Fibroblast of skin of right quadriceps (primary cell): ENCODE results near the gene FBLN7.
"Not testable (repeated sequence)": the region's sequence is repeated elsewhere in the genome, so short reads cannot be mapped to it uniquely, and the experiment has no call there.

Experiments used
- DNase-seq: peaks from one replicate; pipeline ENCODE4 v3.0.0-alpha.2; 2013

FBLN7 gene

DNA sequence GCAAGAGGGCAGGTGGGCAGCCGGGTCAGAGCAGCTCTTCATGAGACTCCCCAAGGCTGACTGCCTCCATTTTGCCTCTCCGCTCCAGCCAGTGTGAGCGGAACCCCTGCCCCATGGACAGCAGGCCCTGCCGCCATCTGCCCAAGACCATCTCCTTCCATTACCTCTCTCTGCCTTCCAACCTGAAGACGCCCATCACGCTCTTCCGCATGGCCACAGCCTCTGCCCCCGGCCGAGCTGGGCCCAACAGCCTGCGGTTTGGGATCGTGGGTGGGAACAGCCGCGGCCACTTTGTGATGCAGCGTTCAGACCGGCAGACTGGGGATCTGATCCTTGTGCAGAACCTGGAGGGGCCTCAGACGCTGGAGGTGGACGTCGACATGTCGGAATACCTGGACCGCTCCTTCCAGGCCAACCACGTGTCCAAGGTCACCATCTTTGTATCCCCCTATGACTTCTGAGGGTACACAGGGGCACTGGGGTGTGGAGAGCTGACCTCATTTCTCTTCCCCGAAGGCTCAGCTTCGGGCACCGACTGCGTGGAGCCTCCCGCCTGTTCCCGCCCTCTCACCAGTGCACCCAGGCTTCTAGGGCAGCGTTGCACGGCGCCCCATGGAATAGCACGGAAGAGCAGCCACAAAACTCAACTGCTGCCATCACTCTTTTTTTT lies 49.0 kb downstream of the FBLN7 start:
- DNase-seq = no peak

DNA sequence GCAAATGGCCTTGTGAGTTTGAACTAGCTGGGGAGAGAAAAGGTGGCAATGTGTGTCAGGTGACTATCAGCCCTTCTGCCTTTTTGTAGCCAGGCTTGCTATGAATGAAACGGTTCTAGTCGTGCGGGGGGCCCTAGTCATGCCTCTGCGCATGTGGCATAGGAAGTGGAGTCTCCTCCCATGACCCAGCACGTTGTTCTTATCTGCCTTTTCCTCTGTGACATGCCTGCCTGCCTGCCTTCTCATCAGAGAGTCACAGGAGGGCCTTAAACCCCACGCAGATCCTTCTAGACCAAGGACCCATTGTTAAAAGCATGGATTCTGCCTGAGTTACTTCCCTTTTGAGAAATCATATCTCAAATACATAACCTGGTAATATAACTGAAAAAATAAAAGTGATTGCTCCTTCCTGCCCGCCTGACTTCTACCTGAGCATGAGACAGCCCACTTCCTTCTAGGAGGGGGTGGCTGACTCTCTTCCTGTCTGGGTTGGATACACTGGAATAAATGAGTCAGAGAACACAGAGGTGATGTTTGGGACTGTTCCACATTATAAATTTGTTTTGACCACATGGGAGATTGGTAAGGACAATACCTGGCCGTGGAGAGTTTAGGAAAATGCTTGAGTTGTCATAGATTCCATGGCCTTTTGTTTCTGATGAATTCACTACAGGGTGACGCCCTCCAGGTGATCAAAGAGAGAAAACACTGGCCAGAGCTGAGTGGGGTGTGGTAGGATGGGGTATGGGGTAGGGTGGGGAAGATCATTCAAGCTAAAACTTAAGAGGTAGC lies 49.8 kb downstream of the FBLN7 start:
- DNase-seq = no peak

DNA sequence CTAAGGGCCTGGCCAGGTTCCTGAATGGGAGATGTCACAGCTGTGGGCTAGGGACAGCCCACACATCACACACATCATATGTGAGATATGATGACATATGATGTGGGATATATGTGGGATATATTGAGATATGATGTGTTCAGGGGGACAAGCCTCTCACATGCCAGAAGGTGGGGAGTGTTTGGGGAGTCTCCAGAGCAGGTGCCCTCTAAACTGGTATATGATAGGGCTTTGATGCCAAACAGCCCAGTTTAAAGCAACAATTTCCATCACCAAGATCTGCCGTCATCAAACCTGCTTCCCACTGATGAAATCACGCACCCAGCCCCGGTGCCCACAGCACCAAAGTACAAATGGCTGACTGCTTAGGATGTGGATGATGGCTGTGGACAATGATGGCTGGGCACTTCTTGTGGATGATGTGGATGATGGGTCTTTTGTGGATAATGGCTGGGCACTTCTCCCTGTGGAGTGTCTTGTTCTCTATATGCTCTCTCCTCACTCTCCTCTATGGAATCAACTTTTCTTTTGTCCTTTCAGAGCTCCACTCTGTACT lies 50.9 kb downstream of the FBLN7 start:
- no peak for DNase-seq

DNA sequence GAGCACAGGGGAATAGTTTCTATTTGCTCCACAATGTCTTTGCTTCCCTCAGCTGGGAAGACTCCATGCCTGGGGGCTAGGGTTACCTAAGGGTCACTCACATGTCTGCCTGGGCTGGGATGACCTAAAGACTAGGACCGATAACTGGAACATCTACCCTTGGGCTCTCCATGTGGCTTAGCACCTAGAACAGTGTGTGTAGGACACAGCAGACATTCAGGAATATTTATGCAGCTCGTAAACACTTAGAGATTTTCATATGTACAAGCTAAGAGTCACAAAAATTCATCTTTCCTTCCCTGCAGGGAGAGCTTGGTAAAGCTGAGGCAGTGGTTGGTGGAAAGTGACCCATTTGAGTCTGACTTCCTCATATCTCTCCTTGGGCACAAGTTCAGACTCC lies 55.8 kb downstream of the FBLN7 start:
- no peak for DNase-seq

DNA sequence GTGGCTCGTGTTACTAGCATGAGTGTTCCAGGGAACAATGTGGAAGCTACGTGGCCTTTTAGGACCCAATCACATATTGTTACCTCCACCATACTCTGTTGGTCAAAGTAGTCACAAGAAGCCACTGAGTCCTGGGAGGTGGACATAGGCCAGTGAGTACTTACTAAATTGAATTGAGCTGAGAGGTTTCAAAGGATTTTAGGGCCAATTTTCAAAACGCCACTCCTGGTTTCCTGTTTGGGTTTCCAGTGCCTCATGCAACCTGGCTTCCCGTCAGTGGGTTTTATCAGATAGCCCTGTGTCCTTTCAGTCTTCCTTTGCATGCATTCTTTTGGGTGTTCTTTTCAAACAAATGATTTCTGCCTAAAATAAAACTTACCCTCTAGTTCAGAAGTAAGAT lies 56.3 kb downstream of the FBLN7 start:
- DNase-seq = no peak

DNA sequence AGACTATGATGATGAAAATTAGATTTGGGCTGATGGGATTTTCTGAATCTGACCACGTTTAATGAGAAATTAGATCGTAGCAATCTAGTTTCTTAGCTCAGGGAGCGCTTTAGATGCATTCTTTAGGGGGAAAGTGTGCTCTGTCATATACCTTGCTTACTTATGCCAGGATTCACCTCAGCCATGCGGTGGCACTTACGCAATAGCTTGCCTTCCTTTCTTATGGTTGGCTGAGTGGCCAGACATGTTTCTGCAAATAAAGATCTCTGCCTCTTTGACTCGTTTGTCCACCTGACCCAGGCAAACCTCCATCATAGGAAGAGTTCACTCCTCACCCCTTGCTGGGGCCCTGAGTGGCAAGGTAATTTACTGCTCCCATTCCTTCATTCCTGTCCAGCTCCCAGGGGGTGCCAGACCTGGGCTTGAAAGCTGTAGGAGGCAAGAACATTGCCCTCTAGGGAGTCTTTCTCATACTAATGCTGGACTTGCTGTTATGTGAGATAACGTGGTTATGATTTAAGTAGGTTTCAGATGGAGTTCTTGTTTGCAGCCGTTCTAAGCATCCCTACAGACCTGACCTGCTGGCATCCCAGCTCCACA lies 57.1 kb downstream of the FBLN7 start:
- DNase-seq = no peak

DNA sequence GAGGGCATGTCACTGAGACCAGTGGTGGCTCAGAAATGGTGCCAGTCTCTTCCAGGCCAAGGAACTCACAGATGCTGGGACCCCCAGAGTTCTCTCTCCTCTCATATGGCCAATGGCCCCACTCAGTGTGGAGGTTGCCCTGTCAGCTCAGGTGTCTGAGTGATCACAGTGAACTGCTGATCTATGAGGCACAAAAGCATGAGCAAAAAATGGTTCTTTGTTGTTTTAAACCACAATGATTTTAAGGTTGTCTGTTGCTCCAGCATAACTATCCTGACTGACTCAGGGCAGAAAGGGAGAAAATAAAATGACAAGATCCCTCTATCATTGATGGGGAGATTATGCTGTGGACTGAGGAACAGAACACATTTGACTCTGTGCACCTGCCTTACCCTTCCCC lies 57.8 kb downstream of the FBLN7 start:
- no peak for DNase-seq

DNA sequence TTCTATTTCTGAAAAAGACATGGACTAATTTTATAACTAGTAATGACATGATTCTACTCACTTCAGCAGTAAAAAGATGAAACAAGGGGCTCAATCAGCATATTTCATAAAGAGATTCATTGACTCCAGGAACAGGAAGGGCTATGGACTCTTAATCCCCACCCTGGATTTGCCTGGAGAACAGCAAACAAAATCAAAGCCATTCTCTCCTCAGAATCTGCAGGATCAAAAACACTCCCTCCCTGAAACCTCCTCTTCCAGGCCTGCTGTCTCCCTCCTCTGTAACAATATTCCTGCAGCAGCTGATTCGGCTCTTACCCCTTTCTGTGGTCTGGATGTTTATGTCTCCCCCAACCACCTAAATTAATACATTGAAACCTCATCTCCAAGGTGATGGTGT lies 59.7 kb downstream of the FBLN7 start:
- DNase-seq = no peak

DNA sequence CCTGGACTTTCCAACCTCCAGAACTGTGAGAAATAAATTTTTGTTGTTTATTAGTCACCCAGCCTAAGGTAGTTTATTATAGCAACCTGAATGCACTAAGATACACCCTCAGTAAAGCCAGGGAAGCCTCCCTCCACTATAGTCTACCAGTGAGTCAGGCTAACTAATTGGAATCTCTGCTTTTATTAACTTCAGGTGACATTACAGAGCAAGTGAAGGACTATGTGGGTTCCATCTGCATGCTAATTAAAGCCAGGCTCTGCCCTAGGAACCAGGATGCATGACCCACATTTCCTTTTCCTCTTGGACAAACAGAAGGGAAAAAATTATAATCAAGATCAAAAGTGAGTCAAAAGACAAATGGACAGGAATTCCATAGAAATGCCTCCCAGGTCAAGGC lies 60.6 kb downstream of the FBLN7 start:
- no peak for DNase-seq

DNA sequence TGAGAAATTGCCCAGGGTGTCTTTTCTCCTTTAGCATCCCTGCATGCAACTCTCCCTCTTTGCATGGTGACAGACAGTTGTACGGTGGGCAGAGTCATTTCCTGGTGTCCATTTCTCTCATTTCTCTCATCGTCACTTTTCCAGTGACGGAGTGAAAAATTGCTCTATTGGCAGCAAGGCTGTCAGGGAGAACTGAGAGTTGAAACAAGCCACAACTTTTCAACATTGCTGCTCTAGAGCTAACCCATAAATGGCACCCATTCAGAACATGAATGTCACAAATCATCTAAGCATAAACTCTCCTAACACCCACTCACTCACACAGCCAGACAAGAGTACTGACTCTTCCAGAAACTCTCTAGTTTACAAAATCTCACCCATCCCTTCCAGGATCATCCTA lies 61.0 kb downstream of the FBLN7 start:
- DNase-seq = no peak

DNA sequence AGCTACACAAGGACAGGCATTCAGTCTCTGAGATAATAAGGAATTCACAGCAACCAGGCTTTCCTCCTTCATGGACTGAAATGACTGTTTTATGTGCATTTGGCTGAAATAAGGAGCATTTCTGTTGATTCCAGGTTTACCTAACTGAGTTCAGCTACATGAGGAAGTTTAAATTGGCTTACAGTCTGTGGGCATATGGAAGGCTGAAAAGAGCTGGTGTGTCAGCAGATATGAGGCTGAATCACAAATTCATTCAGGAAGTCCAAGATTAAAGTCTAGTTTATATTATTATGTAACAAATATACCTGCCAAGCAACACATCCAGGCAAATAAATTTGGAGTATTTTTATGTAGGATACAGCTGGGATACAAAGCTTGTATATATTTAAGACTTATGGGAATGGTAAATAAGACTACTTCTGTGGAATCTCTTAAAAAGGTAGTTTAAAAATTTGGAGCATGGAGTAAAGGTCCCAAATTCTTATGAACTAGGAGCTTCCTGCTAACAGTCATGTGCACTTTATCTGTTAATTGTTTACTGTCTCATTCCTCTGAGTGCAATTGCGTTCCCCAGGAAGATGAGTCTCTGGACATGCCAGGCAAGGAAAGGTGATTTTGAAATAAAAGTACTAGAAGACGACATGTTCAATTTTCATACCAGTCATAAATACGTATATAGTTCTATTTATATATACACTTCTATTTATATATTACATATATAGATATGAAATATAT lies 63.7 kb downstream of the FBLN7 start:
- no peak for DNase-seq

DNA sequence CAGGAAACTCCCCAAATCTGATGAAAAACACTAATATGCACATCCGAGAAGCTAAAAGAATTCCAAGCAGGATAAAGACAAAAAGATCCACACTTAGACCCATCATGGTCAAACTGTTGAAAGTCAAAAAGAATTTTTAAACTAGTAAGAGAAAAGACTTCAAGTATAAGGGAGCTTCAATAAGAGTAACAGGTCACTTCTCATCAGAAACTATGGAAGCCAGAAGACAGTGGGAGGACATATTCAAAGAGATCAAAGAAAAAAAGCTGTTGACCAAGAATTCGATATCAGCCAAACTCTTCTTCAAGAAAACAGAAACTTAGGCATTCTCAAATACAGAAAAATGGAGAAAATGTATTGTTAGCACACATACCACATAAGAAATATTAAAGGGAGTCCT lies 66.2 kb downstream of the FBLN7 start:
- peak; percentile 3 for DNase-seq

DNA sequence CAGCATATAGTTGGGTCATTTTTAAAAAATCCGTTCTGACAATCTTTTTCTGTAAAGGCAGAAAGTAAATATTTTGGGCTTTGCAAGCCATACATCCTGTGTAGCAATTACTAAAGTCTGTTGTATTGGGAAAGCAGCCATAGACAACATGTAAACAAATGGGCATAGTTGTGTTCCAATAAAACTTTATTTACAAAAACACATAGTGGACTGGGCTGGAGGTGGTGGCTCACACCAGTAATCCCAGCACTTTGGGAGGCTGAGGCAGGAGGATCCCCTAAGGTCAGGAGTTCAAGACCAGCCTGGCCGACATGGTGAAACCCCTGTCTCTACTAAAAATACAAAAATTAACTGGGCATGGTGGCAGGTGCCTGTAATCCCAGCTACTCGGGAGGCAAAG lies 69.7 kb downstream of the FBLN7 start:
- DNase-seq = not testable (repeated sequence)

DNA sequence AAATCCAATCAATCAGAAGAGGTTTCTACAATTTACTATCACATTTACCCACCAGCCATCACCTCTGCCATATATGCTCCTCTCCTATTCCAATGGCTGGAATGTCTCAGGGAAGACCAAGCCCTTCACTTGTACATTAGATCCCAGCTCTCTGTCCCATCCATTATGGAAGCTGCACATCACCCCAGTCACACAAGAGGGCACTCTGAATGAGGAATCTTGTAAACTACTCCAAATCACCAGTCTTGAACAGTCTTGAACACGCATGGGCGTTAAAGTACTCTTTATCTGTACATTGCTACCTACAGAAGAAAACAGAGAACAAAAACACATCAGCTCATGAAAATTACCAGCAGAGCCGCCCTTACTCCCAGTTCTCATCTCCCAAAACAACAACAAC lies 78.0 kb downstream of the FBLN7 start:
- DNase-seq = peak; percentile 23

DNA sequence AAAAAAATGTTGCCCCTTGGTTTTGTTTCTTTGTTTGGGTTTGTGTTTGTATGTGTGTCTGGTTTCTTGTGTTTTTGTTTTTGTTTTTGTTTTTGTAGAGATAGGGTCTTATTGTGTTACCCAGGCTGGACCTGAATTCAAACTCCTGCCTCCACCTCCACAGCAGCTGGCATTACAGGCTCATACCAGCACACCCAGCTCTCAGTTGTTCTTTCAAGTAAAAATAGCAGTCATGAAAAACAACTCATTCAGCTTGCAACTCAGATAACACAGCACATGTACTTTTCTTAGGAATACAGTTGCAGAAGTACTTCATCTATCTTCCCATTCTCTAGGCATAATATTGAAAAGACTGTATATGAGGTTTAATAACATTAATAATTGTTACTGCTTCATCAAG lies 79.7 kb downstream of the FBLN7 start:
- DNase-seq = no peak

DNA sequence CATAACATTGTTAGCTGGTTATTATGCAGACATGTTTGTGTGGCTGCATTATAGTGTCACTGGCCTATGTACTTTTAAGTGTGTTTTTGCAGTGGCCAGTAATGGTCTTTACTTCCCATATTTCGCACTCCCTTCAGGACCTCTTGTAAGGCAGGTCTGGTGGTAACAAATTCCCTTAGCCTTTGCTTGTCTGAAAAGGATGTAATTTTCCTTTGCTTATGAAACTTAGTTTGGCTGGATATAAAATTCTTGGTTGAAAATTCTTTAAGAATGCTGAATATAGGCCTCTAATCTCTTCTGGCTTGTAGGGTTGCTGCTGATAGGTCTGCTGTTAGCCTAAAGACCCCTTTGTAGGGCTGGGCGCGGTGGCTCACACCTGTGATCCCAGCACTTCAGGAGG lies 82.0 kb downstream of the FBLN7 start:
- no peak for DNase-seq

DNA sequence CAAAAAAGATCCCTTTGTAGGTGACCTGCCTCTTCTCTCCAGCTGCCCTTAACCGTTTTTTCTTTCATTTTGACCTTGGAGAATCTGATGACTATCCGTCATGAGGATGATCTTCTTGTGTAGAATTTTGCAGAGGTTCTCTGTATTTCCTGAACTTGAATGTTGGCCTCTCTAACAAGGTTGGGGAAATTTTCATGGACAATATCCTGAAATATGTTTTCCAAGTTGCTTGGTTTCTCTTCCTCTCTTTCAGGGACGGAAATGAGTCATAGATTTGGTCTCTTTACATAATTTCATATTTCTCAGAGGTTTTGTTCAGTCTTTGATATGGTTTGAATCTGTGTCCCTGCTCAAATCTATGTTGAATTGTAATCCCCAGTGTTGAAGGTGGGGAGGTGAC lies 82.6 kb downstream of the FBLN7 start:
- DNase-seq = no peak

DNA sequence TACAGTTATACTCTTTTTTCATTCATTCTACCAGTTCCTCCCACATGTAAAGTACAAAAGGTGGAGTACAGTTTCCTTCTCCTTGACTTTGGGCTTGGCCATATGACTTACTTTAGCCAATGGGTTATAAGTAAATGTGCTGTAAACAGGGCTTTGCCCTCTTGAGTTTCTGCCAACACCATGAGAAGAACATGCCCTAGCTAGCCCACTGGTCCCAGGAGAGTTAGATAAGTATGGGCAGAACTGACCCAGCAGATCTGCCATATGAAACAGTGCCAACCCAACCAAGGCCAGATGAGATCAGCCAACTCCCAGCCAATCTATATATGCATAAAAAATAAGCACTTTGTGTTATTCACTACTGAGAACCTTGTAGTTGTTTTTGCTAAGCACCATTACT lies 91.2 kb downstream of the FBLN7 start:
- no peak for DNase-seq

DNA sequence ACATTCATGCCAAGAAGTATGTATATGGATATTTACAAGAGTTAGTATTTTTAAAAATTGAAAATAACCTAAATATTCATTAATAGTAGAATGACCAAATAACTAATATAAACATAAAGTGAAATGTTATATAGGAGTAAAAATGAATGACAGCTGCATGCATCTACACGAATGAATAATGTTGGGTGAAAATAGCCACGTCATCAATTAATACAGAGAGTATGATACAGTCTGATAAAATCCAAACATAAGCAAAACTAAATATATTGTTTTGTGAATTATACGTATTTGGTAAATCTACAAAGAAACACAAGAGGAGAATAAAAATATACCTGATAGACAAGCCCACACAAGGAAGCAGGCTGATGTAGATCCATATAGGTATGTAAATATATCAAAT lies 92.2 kb downstream of the FBLN7 start:
- no peak for DNase-seq
